Tibial nerve (tissue), 4 donors: ENCODE data around the gene GLYATL1B.
"Not testable (repeated sequence)": the region's sequence is repeated elsewhere in the genome, so short reads cannot be mapped to it uniquely, and the experiment has no call there.

ENCODE experiments used
- CTCF ChIP-seq, 5 experiments: fragments of 200-600 bp in 3 of 5; fragments of 450-650 bp in 2 of 5; sonication (generic) in 3 of 5; IDR thresholded peaks; one replicate each; pipeline ENCODE4 v1.5.1; 2016 to 2019; ENCODE audit warnings: antibody characterized with exemption in 5 of 5, mild to moderate bottlenecking in 3 of 5, moderate library complexity in 2 of 5
- EP300 ChIP-seq, 2 donors: sonication (generic); formaldehyde crosslinking; IDR thresholded peaks; one replicate each; pipeline ENCODE4 v1.6.1; 2017; ENCODE audit warnings: antibody characterized with exemption in 2 of 2, mild to moderate bottlenecking in 1 of 2
- POLR2A ChIP-seq, 2 donors: fragments of 450-650 bp; IDR thresholded peaks; one replicate each; pipeline ENCODE4 v1.6.1; 2017; ENCODE audit warnings: antibody characterized with exemption in 2 of 2, mild to moderate bottlenecking in 2 of 2, moderate library complexity in 2 of 2

- TF ChIP-seq EP300, CTCF, POLR2A (IDR thresholded peaks at IDR 0.05): not testable (repeated sequence)
Measured at GRCh38 chr11:59095972-59096575, 10.0 kb downstream of the GLYATL1B start.
